Skin of body (tissue), 2 donors: ENCODE results near the gene BMP2K. TPM values are rescaled to one million over a fixed set of nuclear protein-coding genes. Genes with fewer than 3 reads are reported as not detected.
"Not testable (repeated sequence)": the region's sequence is repeated elsewhere in the genome, so short reads cannot be mapped to it uniquely, and the experiment has no call there.

ENCODE experiments used
- DNase-seq: peaks from one replicate; lab custom pipeline; 2025; lab: John Stamatoyannopoulos, UW
- total RNA-seq: library from RNA; depleted of rRNA; stranded (reverse); fragments of >200 nt; gene quantifications from one replicate; pipeline ENCODE4 v1.2.3, GENCODE V29; 2014

Gene BMP2K
- total RNA-seq, 1 donor from 2014 or later: 48.3 TPM

GRCh38 chr4:78862314-78862737 is 86.2 kb downstream of the BMP2K start:
- DNase-seq: no peak

DNA sequence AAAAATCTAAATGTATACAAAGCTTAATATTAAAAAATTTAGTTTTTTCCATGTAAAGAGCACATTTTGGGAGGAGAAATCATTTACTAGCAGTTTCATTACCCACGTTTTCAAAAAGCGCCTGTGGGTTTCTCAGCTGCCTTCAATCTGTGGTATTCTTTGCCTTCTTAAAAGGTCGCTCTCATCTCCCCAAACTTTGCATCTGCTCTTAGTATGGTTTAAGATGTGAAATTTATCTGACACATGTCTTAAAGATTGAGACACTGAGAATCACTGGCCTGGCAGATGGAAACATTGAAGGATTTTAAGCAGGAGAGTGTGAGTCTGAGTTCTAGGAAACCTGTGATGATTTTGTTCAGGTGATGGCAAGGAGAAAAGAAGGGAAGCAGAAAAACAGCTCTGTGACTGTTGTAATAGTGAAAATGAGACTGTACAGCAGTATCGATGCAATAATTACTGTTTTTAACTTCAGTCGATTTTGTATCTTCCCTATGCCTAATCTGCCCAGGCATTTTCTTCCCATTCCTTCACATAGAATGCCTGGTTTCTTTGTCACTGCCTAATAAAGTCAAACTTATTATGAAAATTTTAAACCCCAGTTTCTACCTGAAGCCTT is 87.2 kb downstream of the BMP2K start:
- no peak for DNase-seq

GRCh38 chr4:78863991-78864390 is 87.8 kb downstream of the BMP2K start:
- no peak for DNase-seq

GRCh38 chr4:78864405-78865024 is 88.4 kb downstream of the BMP2K start:
- DNase-seq: peak; percentile 66

DNA sequence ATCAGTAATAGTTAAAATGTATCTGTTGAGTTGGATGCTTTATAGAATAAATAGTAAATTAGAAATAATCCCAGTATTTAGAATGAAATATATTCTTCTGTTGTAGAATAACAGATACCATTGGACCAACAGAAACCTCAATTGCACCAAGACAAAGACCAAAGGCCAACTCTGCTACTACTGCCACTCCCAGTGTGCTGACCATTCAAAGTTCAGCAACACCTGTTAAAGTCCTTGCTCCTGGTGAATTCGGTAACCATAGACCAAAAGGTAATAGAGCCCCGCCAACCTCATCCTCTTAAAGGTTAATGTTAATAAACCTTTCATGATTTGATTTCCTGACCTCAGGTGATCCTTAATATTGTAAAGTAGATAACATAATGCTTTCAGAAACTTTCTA is 89.3 kb downstream of the BMP2K start:
- DNase-seq: no peak

DNA sequence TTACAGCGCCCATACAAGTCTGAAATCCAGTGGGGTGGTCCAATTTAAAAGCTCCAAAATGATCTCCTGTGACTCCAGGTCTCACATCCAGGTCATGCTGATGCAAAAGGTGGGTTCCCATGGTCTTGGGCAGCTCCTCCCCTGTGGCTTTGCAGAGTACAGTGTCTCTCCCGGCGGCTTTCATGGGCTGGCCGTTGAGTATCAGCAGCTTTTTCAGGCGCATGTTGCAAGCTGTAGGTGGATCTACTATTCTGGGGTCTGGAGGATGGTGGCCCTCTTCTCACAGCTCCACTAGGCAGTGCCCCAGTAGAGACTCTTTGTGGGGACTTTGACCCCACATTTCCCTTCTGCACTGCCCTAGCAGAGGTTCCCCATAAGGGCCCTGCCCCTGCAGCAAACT is 92.6 kb downstream of the BMP2K start:
- not testable (repeated sequence) for DNase-seq

DNA sequence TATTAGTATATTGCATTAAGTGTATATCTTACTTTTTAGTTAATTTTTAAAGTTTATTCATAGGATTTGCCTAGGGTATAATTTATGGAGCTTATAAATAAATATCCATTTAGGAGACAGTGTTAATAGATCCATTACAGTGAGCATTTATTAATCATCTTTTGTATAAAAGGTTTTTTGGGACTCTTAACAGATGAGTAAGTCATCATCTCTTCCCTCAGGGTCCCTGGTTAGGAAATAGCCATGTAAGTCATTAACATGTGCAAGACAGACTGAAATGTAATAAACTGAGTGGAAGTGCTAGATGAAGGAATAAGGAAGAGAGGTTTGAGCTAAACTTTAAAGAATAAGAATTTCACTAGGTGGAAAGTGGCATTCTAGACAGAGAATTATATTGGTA is 93.9 kb downstream of the BMP2K start:
- no peak for DNase-seq

GRCh38 chr4:78876568-78877320 is 100.6 kb downstream of the BMP2K start:
- DNase-seq: no peak

DNA sequence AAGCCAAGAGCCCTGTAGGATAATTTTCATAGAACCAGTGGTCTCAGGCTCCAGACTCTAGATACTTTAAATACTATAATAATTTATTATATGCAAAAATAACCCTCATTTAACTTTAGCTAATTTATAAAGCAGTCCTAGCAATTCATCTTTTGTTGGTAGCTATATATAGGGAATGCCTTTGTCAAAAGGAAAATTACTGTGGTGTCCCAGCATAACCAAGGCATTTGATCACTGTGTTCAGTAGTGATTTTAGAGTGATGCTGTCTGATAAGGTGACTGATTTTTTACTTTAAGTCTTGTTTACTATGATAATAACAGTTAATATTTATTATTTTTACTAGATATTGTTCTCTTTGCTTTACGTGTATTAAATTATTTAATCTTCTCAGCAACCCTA is 101.9 kb downstream of the BMP2K start:
- no peak for DNase-seq

GRCh38 chr4:78880874-78881492 is 104.8 kb downstream of the BMP2K start:
- no peak for DNase-seq

GRCh38 chr4:78885598-78885997 is 109.4 kb downstream of the BMP2K start:
- no peak for DNase-seq

DNA sequence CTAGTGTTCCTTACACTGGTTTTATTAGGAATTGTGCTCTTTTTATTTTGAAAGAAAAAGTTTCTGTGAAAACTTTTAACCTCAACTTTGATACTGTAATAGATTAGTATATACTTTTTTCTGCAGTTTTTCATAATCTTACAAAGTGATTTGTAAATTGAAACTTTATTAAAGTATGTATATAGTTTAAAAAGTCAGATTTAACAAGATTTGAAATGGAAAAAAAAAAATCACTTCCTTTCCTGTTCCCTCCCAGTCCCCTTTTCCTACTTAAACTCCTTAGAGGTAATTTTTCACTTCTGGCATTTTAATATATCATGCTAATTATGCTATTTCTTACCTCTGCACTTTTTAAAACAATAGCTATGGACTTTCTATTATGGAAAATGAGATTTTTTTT is 113.8 kb downstream of the BMP2K start:
- DNase-seq: no peak

DNA sequence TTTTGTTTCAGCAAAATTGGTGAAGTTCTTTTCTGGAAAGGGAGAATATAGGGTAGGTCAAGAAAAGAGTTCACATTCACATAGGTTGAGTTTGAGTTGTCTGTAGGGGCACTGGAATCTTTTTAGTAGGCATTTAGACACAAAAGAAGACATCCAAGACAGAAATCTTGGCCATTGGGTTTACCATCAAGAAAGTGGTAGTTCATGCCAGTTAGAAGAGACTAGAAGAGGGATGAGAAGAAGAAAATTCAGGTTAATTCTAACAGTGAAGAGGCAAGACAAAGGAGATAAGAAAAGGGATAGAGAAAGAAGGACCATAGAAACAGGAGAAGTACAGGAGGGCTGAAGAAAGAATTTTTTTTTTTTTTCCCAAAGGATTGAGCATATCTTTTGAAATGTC is 123.2 kb downstream of the BMP2K start:
- DNase-seq: no peak

- DNase-seq: no peak
These were observed 125.7 kb downstream of the BMP2K start for GRCh38 chr4:78901882-78902281.

- DNase-seq: no peak
These were observed 126.1 kb downstream of the BMP2K start for GRCh38 chr4:78902298-78902697.

GRCh38 chr4:78904143-78904542 is 128.0 kb downstream of the BMP2K start:
- DNase-seq: no peak

GRCh38 chr4:78907638-78908037 is 131.5 kb downstream of the BMP2K start:
- DNase-seq: no peak

DNA sequence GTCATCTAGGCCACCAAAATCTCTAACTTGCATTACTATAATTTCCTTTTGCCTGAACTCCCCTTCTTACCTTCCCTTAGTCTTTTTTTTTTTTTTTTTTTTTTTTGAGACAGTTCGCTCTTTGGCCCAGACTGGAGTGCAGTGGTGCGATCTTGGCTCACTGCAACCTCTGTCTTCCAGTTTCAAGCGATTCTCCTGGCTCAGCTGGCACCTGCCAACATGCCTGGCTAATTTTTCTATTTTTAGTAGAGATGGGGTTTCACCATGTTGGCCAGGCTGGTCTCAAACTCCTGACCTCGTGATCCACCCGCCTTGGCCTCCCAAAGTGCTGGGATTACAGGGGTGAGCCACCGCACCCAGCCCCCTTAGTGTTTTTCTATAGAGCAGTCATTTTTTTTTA is 132.8 kb downstream of the BMP2K start:
- DNase-seq: not testable (repeated sequence)

- DNase-seq: no peak
These were observed 134.5 kb downstream of the BMP2K start for GRCh38 chr4:78910612-78911011.

DNA sequence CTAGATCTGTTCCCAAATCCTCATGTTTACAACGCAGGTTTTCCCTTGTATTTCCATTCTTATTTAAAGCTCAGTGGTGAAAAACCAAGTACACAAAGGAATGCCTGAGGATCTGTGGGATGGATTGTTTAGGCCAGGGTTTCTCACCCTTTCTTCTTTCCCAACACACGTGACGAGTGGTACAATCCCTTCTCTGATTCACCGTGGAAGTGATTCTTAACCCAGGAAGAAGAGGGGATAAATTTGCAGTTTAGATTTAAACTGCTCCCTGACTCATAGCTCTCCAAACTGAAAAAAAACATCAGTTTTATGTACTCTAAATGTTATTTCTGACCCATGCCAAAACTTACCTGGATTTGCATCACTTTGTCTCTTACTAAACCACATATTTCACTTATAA is 146.1 kb downstream of the BMP2K start:
- DNase-seq: no peak

DNA sequence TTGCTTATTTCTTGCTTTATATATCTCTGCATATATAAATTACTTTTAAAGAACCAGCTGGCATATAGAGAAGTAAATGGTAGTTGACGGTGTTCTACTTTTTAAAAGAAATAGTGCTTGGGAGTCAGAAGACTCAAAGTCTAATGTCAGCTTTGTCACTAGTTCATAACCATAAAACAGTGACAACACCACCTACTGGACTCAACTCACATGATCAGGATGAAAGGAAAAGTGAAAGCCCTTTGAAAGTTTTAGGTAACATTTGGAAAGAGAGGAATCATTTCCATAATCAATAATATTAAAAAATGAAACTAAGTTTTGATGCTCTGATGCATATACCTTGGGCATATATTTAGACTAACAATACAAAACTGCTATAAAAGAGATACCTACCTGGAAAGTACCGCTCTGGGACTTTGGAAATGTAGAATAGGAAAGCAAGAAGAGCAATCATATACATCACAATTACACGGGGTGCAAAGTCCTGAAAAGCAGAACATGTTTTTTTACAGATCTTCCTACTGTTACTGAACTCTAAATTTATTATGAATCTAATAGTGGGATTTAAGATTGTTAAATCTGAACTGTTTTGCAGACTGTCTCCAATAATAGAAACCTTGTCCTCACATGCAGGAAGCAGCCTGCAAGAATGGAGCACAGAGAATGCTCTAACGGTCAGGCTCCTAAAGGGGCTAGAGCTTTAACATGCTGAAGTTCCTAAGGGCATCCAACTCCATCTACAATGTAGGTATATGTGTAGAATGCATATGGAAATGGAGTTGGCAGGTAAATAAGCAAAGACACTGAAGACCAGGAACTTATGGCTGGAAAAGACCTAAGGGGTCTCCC is 147.5 kb downstream of the BMP2K start:
- no peak for DNase-seq
